Measurements from ENCODE around the gene TTC9B.

DNA sequence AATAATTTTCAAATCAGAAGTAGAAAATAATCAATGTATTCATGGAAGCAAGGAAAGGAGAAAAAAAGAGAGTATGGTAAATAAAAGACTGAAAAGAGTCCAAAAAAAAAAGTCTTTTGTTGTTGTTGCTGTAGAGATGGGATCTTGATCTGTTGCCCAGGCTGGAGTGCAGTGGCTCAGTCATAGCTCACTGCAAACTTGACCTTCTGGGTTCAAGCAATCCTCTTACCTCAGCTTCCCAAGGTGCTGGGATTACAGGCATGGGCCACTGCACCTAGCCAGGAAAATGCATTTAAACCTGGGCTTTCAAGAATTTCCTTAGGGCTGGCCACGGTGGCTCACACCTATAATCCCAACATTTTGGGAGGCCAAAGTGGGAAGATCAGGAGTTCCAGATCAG lies 33.9 kb downstream of the TTC9B start:
- no peak for TF ChIP-seq SUZ12 (IDR thresholded peaks at IDR 0.05; ENCODE audit: extremely low read depth, insufficient read depth, insufficient read length)
- TF ChIP-seq YY1 (IDR thresholded peaks at IDR 0.05; ENCODE audit: insufficient read depth, insufficient read length): no peak
- TF ChIP-seq ZNF274 (IDR thresholded peaks at IDR 0.05; ENCODE audit: low read depth, low read length): no peak
